ENCODE measurements around the gene ANKS3. TPM values are rescaled to one million over a fixed set of nuclear protein-coding genes. Genes with fewer than 3 reads are reported as not detected.

The ANKS3 gene
- total RNA-seq, 2 experiments from 2014 or later = 17.6 to 21.7 TPM

DNA sequence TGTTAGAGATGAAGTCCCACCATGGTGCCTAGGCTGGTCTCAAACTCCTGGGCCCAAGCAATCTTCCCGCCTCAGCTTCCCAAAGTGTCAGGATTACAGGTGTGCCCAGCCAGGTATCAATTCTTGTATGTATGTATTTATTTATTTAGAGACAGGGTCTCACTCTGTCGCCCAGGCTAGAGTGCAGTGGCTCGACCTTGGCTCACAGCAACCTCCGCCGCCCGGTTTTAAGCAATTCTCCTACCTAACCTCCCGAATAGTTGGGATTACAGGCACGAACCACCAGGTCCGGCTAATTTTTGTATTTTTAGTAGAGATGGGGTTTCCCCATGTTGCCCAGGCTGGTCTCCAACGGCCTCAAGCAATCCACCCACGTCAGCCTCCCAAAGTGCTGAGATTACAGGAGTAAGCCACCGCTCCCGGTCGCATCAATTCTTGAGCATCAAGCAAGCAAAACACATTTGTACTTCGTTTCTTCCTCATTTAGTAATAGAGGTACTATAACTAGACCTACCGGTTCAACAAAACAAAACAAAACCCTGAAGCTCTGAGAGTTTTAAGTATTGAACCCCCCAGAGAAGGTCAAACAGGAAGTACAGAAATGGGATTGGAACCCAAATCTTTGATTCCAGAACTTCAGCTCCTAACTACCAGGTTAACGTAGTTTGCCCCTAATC is 33.9 kb upstream of the ANKS3 start:
- POLR2A ChIA-PET = interaction anchor here (0.6 to 3.1 kb wide), 4 partner anchors 8 to 33 kb away, joined by 3 to 23 read pairs (median 4); partner anchors contain the start of genes ANKS3 and DNAAF8
- Histone ChIP-seq H3K27ac (ENCODE audit: low read depth, low read length, poor library complexity, severe bottlenecking) (peak overlapping the region; percentile 68), H3K4me2 (ENCODE audit: low read length) (peak overlapping the region; percentile 96), H2AFZ (ENCODE audit: low read length) (peak overlapping the region; percentile 98), H3K9me3 (ENCODE audit: low read length) (no peaks in the 10 kb centered on the region), H3K9me2 (ENCODE audit: insufficient read depth, low read length) (no peaks in the 10 kb centered on the region), H4K20me1 (ENCODE audit: insufficient read depth, low read length) (no peaks in the 10 kb centered on the region), H3K79me2 (ENCODE audit: insufficient read depth, low read depth, low read length) (peaks cover 12% of the 10 kb centered on the region; the same call in 1 of the 2 replicates), H3K4me1 (ENCODE audit: insufficient read depth, low read length, poor library complexity, severe bottlenecking) (peaks cover 30% of the 10 kb centered on the region), H3K4me3 (ENCODE audit: low read depth, low read length, poor library complexity, severe bottlenecking) (peak overlapping the region; percentile 72), H3K36me3 (ENCODE audit: insufficient read depth, low read length) (peaks cover 17% of the 10 kb centered on the region)
- intact Hi-C loops (cut with micrococcal nuclease; ENCODE audit: unreplicated experiment) = loop anchor here (1.0 to 10.0 kb wide), 3 partner anchors 34 to 153 kb away; partner anchors contain the start of genes GLYR1, ROGDI, UBALD1 and UBN1
- TF ChIP-seq EZH2phosphoT487 (IDR thresholded peaks at IDR 0.05; ENCODE audit: borderline replicate concordance, low read depth, low read length) (no peak), CTCF (conservative IDR thresholded peaks at IDR 0.05; ENCODE audit: low read length) (no peak)
- CTCF ChIA-PET (ENCODE audit: unreplicated experiment) = interaction anchor here (0.6 kb wide), 1 partner anchor 295 kb away, joined by 3 read pairs; no protein-coding TSS in a partner anchor
- BruUV-seq (replicated peaks) = no TSS peak
- peak; percentile 41 for DNase-seq (ENCODE audit: low spot score)

GRCh38 chr16:4766875-4767628 is 33.0 kb upstream of the ANKS3 start, which contains the start of gene ZNF500:
Gene ZNF500 (minus strand): TSS chr16:4767162. CDS start chr16:4765978, 1,184 bp downstream.
- peaks cover 12% of the 10 kb centered on the region; the same call in 1 of the 2 replicates for H3K79me2 ChIP-seq (ENCODE audit: insufficient read depth, low read depth, low read length)
- peak within 1 kb of the TSS; percentile 68 for H3K27ac ChIP-seq (ENCODE audit: low read depth, low read length, poor library complexity, severe bottlenecking)
- no peaks in the 10 kb centered on the region for H3K9me2 ChIP-seq (ENCODE audit: insufficient read depth, low read length)
- DNase-seq (ENCODE audit: low spot score) = peak; percentile 96
- intact Hi-C loops (cut with micrococcal nuclease; ENCODE audit: unreplicated experiment) = loop anchor here (10.0 kb wide), 1 partner anchor 152 kb away; the partner anchor contains the start of gene UBALD1
- H2AFZ ChIP-seq (ENCODE audit: low read length) = peak within 1 kb of the TSS; percentile 98
- H3K4me2 ChIP-seq (ENCODE audit: low read length) = peak within 1 kb of the TSS; percentile 96
- ChIA-PET CTCF (ENCODE audit: unreplicated experiment) (no interaction called here), POLR2A (interaction anchor here (3.1 kb wide), 1 partner anchor 32 kb away, joined by 23 read pairs; the partner anchor contains the start of genes ANKS3 and DNAAF8)
- no TSS peak for BruUV-seq (replicated peaks)
- H3K4me1 ChIP-seq (ENCODE audit: insufficient read depth, low read length, poor library complexity, severe bottlenecking) = peaks cover 30% of the 10 kb centered on the region
- peaks cover 26% of the 10 kb centered on the region for H3K36me3 ChIP-seq (ENCODE audit: insufficient read depth, low read length)
- H3K9me3 ChIP-seq (ENCODE audit: low read length) = no peaks in the 10 kb centered on the region
- H4K20me1 ChIP-seq (ENCODE audit: insufficient read depth, low read length) = no peaks in the 10 kb centered on the region
- peak within 1 kb of the TSS; percentile 87 for H3K4me3 ChIP-seq (ENCODE audit: low read depth, low read length, poor library complexity, severe bottlenecking)
- TF ChIP-seq EZH2phosphoT487 (IDR thresholded peaks at IDR 0.05; ENCODE audit: borderline replicate concordance, low read depth, low read length) (no peak), CTCF (conservative IDR thresholded peaks at IDR 0.05; ENCODE audit: low read length) (no peak)
